H1 (cell line): ENCODE measurements around the gene CACNB4.

Source experiments
- CTCF ChIP-seq, 3 experiments: IDR thresholded peaks; 1 replicate in 2 of 3; 2 replicates in 1 of 3; pipeline versions ENCODE4 v1.5.1 to v1.6.1; 2011; ENCODE audit warnings: low read length in 3 of 3, mild to moderate bottlenecking in 3 of 3, inconsistent platforms in 2 of 3, low read depth in 1 of 3, moderate library complexity in 1 of 3; ENCODE audit not compliant: insufficient read depth in 1 of 3; ENCODE audit errors: control extremely low read depth in 1 of 3
- EZH2 ChIP-seq: fragments of 200-600 bp; sonication (generic); IDR thresholded peaks from 2 replicates; pipeline ENCODE4 v1.7.1; 2012; ENCODE audit warnings: low read depth, mild to moderate bottlenecking, moderate library complexity, low read length, inconsistent platforms; ENCODE audit not compliant: severe bottlenecking
- ZNF274 ChIP-seq: IDR thresholded peaks from 2 replicates; pipeline ENCODE4 v1.7.0; 2012; ENCODE audit warnings: low read length, borderline replicate concordance; ENCODE audit errors: extremely low read depth

- TF ChIP-seq ZNF274 (no peak), EZH2 (no peak), CTCF (IDR thresholded peaks at IDR 0.05; ENCODE audit: control extremely low read depth in 1 of 3, insufficient read depth in 1 of 3, low read depth in 1 of 3, low read length in 3 of 3) (no peak)
Measured at GRCh38 chr2:152051436-152051835, 47.4 kb downstream of the CACNB4 start.
